Mesenteric fat pad (tissue), 1 donor: ENCODE measurements around the gene SARS2. TPM values are rescaled to one million over a fixed set of nuclear protein-coding genes. Genes with fewer than 3 reads are reported as not detected.
A peak's percentile ranks its signal among the peaks of the same experiment; 100 is the strongest.
"Not testable (repeated sequence)": the region's sequence is repeated elsewhere in the genome, so short reads cannot be mapped to it uniquely, and the experiment has no call there.

ENCODE experiments used
- DNase-seq: peaks from one replicate; pipeline ENCODE4 v3.0.0-alpha.2; 2020; ENCODE audit warnings: low spot score
- total RNA-seq: library from RNA; stranded (reverse); fragmentation: NEBNext Ultra II Directional; extraction: Animal tissue kit (Norgen Biotek cat#: 25700); gene quantifications from one replicate; pipeline ENCODE4 v1.2.1, GENCODE V29; 2021
- donor health status: DM: yes; HTN: yes; CAD: no.

The SARS2 gene
- total RNA-seq, 1 donor from 2014 or later = 14.0 TPM

DNA sequence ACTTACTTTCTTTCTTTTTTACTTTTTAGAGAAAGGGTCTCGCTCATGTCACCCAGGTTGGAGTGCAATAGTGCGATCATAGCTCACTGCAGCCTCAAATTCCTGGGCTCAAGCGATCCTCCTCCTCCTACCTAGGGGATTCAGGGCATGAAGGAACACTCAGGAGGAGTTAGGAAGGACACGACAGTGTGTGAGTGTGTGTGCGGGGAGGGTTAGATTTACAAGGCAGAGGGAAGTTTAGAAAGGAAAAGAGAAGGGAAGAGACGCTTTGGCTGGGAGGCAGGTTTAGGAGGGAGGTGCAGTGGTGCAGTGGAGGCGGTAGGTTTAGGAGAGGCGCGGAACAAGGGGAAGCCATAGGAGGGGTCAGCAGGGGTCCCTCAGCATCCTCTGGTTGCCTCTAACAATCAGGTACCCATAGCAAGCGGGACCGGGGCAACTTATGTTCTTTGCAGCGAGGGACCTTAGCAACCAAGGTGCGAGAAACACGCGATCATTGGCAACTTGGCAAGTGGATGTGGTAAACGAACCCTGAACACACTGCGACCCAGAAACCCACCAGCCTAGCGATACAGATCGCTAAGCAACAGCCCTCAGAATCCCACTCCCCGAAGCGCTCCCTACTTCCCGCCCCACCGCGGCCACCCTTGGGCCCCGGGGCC lies 31.6 kb downstream of the SARS2 start:
- DNase-seq = no peak

GRCh38 chr19:38894968-38895367 lies 35.6 kb downstream of the SARS2 start:
- DNase-seq = no peak

DNA sequence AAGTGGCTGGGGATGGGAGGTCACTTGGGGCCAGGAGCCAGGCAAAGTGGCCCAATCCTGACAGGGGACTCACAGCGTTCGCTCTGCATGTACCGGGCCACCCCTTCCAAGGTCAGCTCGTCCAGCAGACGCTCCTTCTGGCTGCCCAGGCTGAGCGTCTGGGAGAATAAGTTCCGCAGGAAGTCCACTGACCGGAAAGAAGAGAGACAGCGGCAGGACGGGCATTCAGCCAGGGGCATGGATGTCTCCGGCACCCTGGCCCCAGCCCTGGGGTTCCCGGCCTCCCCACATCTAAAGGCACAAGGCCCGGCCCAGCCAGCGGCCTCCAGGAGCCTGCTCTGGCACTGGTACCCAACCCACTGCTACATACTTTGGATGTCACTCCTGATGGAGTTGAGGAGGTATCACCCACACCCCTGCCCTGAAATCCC lies 37.2 kb downstream of the SARS2 start:
- no peak for DNase-seq

- DNase-seq = no peak
These were observed 37.7 kb downstream of the SARS2 start for GRCh38 chr19:38892841-38893240.

DNA sequence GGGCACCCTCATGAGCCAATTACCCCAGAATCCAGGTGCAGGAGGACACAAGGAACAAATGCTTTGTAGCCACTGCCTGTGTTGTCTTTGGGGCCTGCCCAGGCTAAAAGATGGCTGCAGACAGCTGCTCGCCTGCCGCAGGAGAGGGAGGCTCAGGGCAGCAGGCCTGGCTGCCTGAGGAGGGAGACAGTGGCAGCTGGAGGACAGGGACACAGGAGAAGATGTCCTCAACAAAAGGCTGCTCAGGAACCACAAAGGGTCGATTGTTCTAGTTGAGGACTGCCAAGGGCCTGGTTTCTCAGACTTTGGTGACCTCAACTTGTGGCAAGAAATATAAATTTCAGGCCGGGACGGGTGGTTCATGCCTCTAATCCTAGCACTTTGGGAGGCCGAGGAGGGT lies 38.8 kb downstream of the SARS2 start:
- no peak for DNase-seq

DNA sequence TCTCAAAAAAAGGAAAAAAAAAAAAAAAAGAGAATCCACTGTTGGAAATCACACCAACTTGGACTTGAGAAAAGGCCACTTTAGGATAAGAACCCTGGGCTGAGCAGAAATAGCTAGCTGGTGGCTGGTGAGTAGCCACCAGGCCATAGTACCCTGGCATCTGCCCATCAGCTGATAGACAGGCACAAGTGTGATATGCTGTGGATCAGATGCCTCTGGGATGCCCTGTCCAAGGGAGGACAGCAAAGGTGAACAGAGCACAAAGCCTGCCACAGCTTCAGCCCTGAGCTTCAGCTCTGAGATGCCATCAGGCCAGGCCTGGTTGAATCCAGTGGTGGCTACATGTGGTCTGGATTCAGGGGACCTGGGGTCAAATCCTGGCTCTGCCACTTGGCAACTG lies 39.9 kb downstream of the SARS2 start:
- no peak for DNase-seq

DNA sequence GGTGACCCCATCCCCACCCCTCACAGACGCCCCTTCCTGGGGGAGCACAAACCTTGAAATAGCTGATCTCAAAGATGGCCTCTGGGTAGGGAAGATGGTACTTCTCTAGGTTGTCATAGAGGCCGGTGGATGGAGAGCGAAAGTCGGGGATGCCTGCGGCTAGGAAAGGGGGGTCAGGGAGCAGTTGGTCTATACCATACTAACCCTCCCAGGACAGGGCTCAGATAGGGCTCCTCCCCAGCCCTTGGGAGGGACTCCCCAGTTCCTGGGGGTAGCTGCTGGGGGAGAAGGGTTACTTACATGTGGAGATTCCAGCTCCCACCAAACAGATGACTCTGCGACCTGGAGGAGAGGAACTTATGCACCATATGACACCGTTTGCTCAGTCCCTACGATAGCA lies 40.8 kb downstream of the SARS2 start:
- no peak for DNase-seq

- no peak for DNase-seq
These were observed 41.7 kb downstream of the SARS2 start for GRCh38 chr19:38888876-38889275.

- DNase-seq = not testable (repeated sequence)
These were observed 45.9 kb downstream of the SARS2 start for GRCh38 chr19:38884691-38885090.

DNA sequence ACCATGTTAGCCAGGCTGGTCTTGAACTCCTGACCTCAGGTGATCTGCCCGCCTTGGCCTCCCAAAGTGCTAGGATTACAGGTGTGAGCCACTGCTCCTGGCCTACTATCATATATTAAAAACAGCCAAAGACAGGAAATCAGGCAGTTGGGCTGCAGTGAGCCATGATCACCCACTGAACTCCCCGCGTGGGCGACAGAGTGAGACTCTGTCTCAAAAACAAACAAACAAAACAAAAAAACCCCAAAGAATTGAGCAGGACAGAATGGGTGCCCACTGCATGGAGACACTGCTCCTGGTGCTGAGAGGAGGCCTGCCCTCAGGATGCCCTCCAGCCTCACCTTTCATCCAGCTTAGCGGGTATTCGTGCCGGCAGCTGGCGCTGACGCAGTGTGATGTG lies 47.3 kb downstream of the SARS2 start:
- no peak for DNase-seq

DNA sequence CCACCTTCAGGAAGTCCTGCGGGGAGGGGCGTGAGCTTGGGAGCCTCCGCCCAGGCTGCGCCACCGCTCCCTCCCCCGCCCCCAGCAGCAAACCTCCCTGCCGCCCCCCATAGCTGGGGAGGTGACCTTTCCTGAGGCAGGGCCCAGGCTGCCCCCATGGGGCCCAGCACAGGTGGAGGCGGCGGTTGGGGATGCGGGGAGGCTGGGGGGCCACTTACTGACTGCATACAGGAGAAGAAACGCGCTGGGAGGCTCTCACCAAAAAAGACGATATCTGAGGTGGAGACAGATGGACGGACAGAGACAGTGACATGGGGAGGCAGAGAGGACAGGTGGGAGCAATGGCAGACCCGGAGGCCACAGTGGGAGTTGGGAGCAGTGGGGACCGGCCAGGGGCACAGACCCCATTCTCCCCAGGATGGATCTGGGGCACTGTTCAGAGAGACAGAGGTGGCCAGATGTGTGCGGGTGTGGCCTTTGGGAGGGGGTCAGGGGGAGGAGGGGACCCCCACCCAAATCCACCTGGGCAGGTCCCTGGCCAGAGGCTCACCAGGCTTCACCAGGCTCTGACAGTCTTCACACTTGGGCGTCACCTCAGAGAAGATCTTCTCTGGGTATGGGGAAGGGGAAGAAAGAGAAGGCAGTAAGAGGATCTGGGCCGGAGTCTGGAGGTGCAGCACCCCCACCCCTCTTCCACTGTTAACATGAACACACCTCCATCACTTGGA lies 49.5 kb downstream of the SARS2 start:
- no peak for DNase-seq

- no peak for DNase-seq
These were observed 50.3 kb downstream of the SARS2 start for GRCh38 chr19:38880076-38880881.

- DNase-seq = no peak
These were observed 51.2 kb downstream of the SARS2 start for GRCh38 chr19:38879400-38879751.

GRCh38 chr19:38878575-38879399 lies 51.8 kb downstream of the SARS2 start:
- no peak for DNase-seq

DNA sequence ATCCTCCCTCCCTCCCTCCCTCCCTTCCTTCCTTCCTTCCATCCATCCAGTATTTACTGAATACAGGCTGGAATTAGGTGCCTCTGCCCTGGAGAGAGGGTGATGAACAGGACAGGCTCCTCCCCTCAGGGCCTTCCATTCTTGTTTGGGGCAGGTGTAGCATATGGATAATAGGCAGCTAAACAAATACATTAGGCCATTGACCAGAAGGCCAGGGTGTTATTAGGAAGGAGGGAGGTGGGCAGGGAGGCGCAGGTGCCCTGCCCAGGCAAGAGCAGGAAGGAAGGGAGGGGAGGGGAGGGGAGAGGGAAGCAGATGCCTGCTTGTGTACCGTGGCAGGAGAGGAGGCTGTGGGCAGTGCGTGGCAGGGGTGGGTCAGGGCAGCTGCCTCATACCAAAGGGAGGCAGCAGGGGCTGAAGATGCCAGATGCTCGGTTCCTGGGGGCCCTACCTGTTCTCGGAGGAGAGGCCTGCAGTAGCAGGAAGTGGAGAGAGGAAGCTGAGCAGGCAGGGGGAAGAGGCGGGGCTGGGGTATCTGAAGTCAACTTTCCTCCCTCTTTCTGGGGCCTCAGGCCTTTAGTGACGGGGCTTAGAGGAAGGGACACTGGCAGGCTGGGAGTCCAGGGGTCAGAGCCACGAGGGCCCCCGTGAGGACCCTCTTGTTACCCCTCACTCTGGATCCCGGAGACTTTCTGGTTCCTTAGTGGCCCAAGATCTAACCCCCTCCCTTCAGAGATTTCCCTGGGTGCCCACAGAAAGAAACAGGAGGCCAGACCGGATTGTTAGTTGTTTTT lies 52.6 kb downstream of the SARS2 start, which contains the start of gene RINL:
Gene RINL, minus strand, starts transcription at position 495 of the 794 bp plus-strand sequence. CDS start 1,533 bp downstream, outside the sequence.
- DNase-seq = no peak

DNA sequence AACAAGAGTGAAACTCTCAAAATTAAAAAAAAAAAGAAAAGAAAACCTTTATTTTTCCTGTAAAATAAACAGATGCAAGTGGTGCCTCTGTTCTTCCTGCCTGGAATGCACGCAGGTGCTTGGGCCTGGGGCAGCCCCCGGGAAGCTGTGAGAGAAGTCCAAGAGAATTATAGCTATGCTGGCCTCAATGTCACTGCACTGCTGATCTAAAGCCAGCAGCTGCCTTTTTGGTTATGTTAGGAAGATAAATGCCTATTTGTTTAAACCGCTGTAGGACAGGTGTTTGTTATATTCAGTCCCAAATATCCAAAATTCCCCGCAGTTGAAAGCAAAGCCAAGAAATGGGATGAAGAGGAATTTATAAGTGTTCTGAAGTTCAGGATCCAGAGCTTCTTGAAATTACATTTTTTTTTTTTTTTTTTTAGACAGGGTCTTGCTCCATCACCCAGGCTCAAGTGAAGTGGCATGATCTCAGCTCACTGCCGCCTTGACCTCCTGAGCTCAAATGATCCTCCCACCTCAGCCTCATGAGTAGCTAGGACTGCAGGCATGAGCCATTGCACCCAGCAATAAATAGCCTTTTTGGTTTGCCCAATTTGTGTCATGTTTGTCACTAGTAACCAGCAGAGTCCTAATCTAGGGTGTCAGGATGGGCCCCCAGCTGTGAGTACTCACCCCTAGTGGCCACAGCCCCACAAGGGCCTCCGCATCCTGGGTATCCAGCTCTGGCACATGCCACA lies 54.7 kb downstream of the SARS2 start:
- no peak for DNase-seq

GRCh38 chr19:38873400-38873799 lies 57.2 kb downstream of the SARS2 start:
- DNase-seq = not testable (repeated sequence)

DNA sequence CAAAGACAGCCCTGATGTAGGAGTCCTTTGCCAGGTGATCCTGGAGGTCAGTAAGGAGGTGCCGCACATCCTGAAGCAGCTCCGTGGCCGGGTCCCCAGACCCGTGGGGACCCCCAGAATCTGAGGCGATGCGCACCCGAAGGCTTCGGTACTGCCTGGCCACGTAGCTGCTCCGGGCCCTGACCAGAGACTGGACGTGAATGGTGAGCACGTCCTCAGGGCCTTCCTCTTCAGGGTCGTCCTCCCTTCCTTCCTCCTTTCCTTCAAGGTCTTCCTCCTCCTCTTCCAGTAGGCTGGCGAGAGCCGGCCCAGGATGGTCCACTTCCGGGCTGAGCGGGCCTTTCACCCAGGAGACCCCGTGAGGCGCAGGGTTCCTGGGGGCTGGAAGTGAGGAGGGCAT lies 60.0 kb downstream of the SARS2 start:
- no peak for DNase-seq

GRCh38 chr19:38869836-38870607 lies 60.5 kb downstream of the SARS2 start:
- peak; percentile 94 for DNase-seq
